Esophagus squamous epithelium (tissue), 4 donors: Measurements from ENCODE around the gene EDN2.

Experiments
- CTCF ChIP-seq, 6 experiments: fragments of 450-650 bp in 4 of 6; fragments of 200-600 bp in 2 of 6; sonication (generic) in 2 of 6; IDR thresholded peaks; one replicate each; pipeline ENCODE4 v1.5.1; 2016 to 2019; ENCODE audit warnings: antibody characterized with exemption in 6 of 6, mild to moderate bottlenecking in 4 of 6, moderate library complexity in 4 of 6
- POLR2A ChIP-seq, 4 donors: fragments of 450-650 bp; IDR thresholded peaks; one replicate each; pipeline ENCODE4 v1.6.1; 2017; ENCODE audit warnings: antibody characterized with exemption in 4 of 4, mild to moderate bottlenecking in 4 of 4, moderate library complexity in 3 of 4

GRCh38 chr1:41450747-41451285, 33.7 kb downstream of the EDN2 start:
- TF ChIP-seq CTCF (IDR thresholded peaks at IDR 0.05): no peak
- TF ChIP-seq POLR2A (IDR thresholded peaks at IDR 0.05): no peak
